Fibroblast of skin of abdomen (primary cell): ENCODE measurements around the gene ATXN1.

Source experiments
- DNase-seq: peaks from one replicate; pipeline ENCODE4 v3.0.0-alpha.2; 2013

The ATXN1 gene

GRCh38 chr6:16783509-16783908 lies 22.2 kb upstream of the ATXN1 start:
- DNase-seq: no peak

GRCh38 chr6:16782278-16782677 lies 21.0 kb upstream of the ATXN1 start:
- DNase-seq: no peak

GRCh38 chr6:16781348-16782169 lies 20.3 kb upstream of the ATXN1 start:
- DNase-seq: no peak

- DNase-seq: no peak
Observed at GRCh38 chr6:16778521-16778920, 17.3 kb upstream of the ATXN1 start.

- DNase-seq: no peak
Observed at GRCh38 chr6:16777794-16778193, 16.5 kb upstream of the ATXN1 start.

GRCh38 chr6:16776394-16777017 lies 15.2 kb upstream of the ATXN1 start:
- DNase-seq: no peak

- no peak for DNase-seq
Observed at GRCh38 chr6:16774437-16774836, 13.2 kb upstream of the ATXN1 start.

GRCh38 chr6:16773362-16773761 lies 12.1 kb upstream of the ATXN1 start:
- DNase-seq: no peak

GRCh38 chr6:16770701-16771569 lies 9.7 kb upstream of the ATXN1 start:
- DNase-seq: peak; percentile 82

- DNase-seq: peak; percentile 91
Observed at GRCh38 chr6:16769986-16770376, 8.7 kb upstream of the ATXN1 start.

GRCh38 chr6:16769131-16769985 lies 8.1 kb upstream of the ATXN1 start:
- peak; percentile 98 for DNase-seq

- no peak for DNase-seq
Observed at GRCh38 chr6:16768477-16768830, 7.2 kb upstream of the ATXN1 start.

GRCh38 chr6:16767765-16768476 lies 6.7 kb upstream of the ATXN1 start:
- DNase-seq: no peak

- DNase-seq: no peak
Observed at GRCh38 chr6:16766836-16767745, 5.8 kb upstream of the ATXN1 start.

GRCh38 chr6:16766043-16766536 lies 4.8 kb upstream of the ATXN1 start:
- peak; percentile 92 for DNase-seq

GRCh38 chr6:16765235-16765634 lies 4.0 kb upstream of the ATXN1 start:
- DNase-seq: no peak

- peak; percentile 64 for DNase-seq
Observed at GRCh38 chr6:16764188-16764950, 3.1 kb upstream of the ATXN1 start.

GRCh38 chr6:16762550-16763477 lies 1.6 kb upstream of the ATXN1 start:
- DNase-seq: peak; percentile 83

- no peak for DNase-seq
Observed at GRCh38 chr6:16762268-16762549, 949 bp upstream of the ATXN1 start.
